Uterus (tissue), 4 donors: Measurements from ENCODE around the gene TOLLIP. TPM values are rescaled to one million over a fixed set of nuclear protein-coding genes. Genes with fewer than 3 reads are reported as not detected.
"Not testable (repeated sequence)": the region's sequence is repeated elsewhere in the genome, so short reads cannot be mapped to it uniquely, and the experiment has no call there.

Experiments
- DNase-seq, 2 donors: peaks; one replicate each; pipeline ENCODE4 v3.0.0-alpha.2; 2019 to 2020
- H3K27ac ChIP-seq, 2 donors: fragments of 200-600 bp; sonication (generic); 1 replicate in 1 of 2; 2 replicates in 1 of 2; pipeline ENCODE4 v1.5.1; 2016 to 2018
- H3K27me3 ChIP-seq, 2 donors: fragments of 200-600 bp; sonication (generic); one replicate each; pipeline ENCODE4 v1.5.1; 2018 to 2019; ENCODE audit warnings: control low read depth in 1 of 2
- H3K36me3 ChIP-seq, 2 donors: fragments of 200-600 bp; sonication (generic); one replicate each; pipeline ENCODE4 v1.5.1; 2019; ENCODE audit warnings: control low read depth in 1 of 2
- H3K4me1 ChIP-seq, 2 donors: fragments of 200-600 bp; sonication (generic); one replicate each; pipeline ENCODE4 v1.5.1; 2018 to 2019; ENCODE audit warnings: control low read depth in 1 of 2
- H3K4me3 ChIP-seq, 2 donors: fragments of 200-600 bp; sonication (generic); 1 replicate in 1 of 2; 2 replicates in 1 of 2; pipeline ENCODE4 v1.5.1; 2018 to 2019; ENCODE audit warnings: mild to moderate bottlenecking in 1 of 2
- H3K9me3 ChIP-seq, 2 donors: fragments of 200-600 bp; sonication (generic); one replicate each; pipeline ENCODE4 v1.5.1; 2019; ENCODE audit warnings: control low read depth in 1 of 2
- CTCF ChIP-seq, 4 experiments: fragments of 200-600 bp in 2 of 4; fragments of 450-650 bp in 2 of 4; sonication (generic) in 2 of 4; IDR thresholded peaks; one replicate each; pipeline ENCODE4 v1.5.1; 2016 to 2019; ENCODE audit warnings: antibody characterized with exemption in 4 of 4, mild to moderate bottlenecking in 2 of 4, moderate library complexity in 1 of 4
- POLR2A ChIP-seq, 2 donors: fragments of 450-650 bp; IDR thresholded peaks; one replicate each; pipeline ENCODE4 v1.6.1; 2016; ENCODE audit warnings: antibody characterized with exemption in 2 of 2, mild to moderate bottlenecking in 1 of 2, moderate library complexity in 1 of 2
- intact Hi-C: fragments of 100-400 bp; cut with DNase I; formaldehyde crosslinking; loops from one replicate; pipeline ENCODE4 v1.15.1; 2023; ENCODE audit warnings: low total_unique reads
- total RNA-seq, 4 donors: library from RNA; depleted of rRNA in 3 of 4; stranded (reverse); fragments of >200 nt in 3 of 4; gene quantifications; one replicate each; pipeline versions ENCODE4 v1.1.0 to v1.2.4, GENCODE V29; 2014 to 2023
- donor health status: DM: yes; HTN: yes; CAD: no.

TOLLIP gene
- total RNA-seq, 4 donors from 2014 or later = 5.9 to 86.8 (median 36.2) TPM

GRCh38 chr11:1253103-1253485 lies 56.3 kb downstream of the TOLLIP start:
- Histone ChIP-seq H3K4me3 (no peak overlapping the region), H3K36me3 (no peaks in the 10 kb centered on the region), H3K4me1 (no peaks in the 10 kb centered on the region), H3K9me3 (no peaks in the 10 kb centered on the region), H3K27ac (no peak overlapping the region), H3K27me3 (no peaks in the 10 kb centered on the region)
- no peak for TF ChIP-seq CTCF (IDR thresholded peaks at IDR 0.05)
- no peak for TF ChIP-seq POLR2A (IDR thresholded peaks at IDR 0.05)
- DNase-seq = no peak
- intact Hi-C loops = no loop called here

GRCh38 chr11:1252371-1253102 lies 56.9 kb downstream of the TOLLIP start:
- Histone ChIP-seq H3K27me3 (no peaks in the 10 kb centered on the region), H3K4me1 (no peaks in the 10 kb centered on the region), H3K4me3 (no peak overlapping the region), H3K9me3 (no peaks in the 10 kb centered on the region), H3K27ac (no peak overlapping the region), H3K36me3 (no peaks in the 10 kb centered on the region)
- no peak for DNase-seq
- intact Hi-C loops = no loop called here
- no peak for TF ChIP-seq POLR2A (IDR thresholded peaks at IDR 0.05)
- TF ChIP-seq CTCF (IDR thresholded peaks at IDR 0.05) = no peak

- intact Hi-C loops = no loop called here
Observed at GRCh38 chr11:1251236-1251770, 58.1 kb downstream of the TOLLIP start.

GRCh38 chr11:1250411-1250810 lies 59.0 kb downstream of the TOLLIP start:
- H3K36me3 ChIP-seq, intact Hi-C loops, H3K9me3 ChIP-seq: not testable (repeated sequence)

More at GRCh38 chr11:1251236-1251770, 58.1 kb downstream of the TOLLIP start:
- Histone ChIP-seq H3K4me1 (no peaks in the 10 kb centered on the region), H3K36me3 (no peaks in the 10 kb centered on the region), H3K9me3 (no peaks in the 10 kb centered on the region), H3K4me3 (no peak overlapping the region), H3K27me3 (no peaks in the 10 kb centered on the region), H3K27ac (no peak overlapping the region)
- DNase-seq = no peak
- TF ChIP-seq CTCF (IDR thresholded peaks at IDR 0.05) (no peak), POLR2A (IDR thresholded peaks at IDR 0.05) (no peak)

GRCh38 chr11:1248951-1249350 lies 60.5 kb downstream of the TOLLIP start:
- H3K36me3 ChIP-seq, H3K27me3 ChIP-seq, H3K4me1 ChIP-seq, H3K27ac ChIP-seq, H3K4me3 ChIP-seq, intact Hi-C loops, H3K9me3 ChIP-seq, DNase-seq: not testable (repeated sequence)

More at GRCh38 chr11:1250411-1250810, 59.0 kb downstream of the TOLLIP start:
- not testable (repeated sequence) for H3K4me3 ChIP-seq, H3K27me3 ChIP-seq, H3K27ac ChIP-seq, H3K4me1 ChIP-seq, DNase-seq

- H3K4me1 ChIP-seq, H3K36me3 ChIP-seq, H3K4me3 ChIP-seq, DNase-seq, H3K27ac ChIP-seq, H3K27me3 ChIP-seq, intact Hi-C loops, H3K9me3 ChIP-seq: not testable (repeated sequence)
Observed at GRCh38 chr11:1247026-1247425, 62.4 kb downstream of the TOLLIP start.

GRCh38 chr11:1246301-1246700 lies 63.1 kb downstream of the TOLLIP start:
- H3K27me3 ChIP-seq, H3K4me3 ChIP-seq, H3K9me3 ChIP-seq, H3K27ac ChIP-seq, intact Hi-C loops, H3K36me3 ChIP-seq, H3K4me1 ChIP-seq, DNase-seq: not testable (repeated sequence)

- DNase-seq, H3K4me3 ChIP-seq, H3K27me3 ChIP-seq, H3K36me3 ChIP-seq, intact Hi-C loops, H3K4me1 ChIP-seq, H3K27ac ChIP-seq, H3K9me3 ChIP-seq: not testable (repeated sequence)
Observed at GRCh38 chr11:1245717-1246116, 63.7 kb downstream of the TOLLIP start.

GRCh38 chr11:1244557-1244956 lies 64.9 kb downstream of the TOLLIP start:
- H3K4me1 ChIP-seq, H3K27me3 ChIP-seq, intact Hi-C loops, H3K4me3 ChIP-seq, H3K27ac ChIP-seq, H3K36me3 ChIP-seq, DNase-seq, H3K9me3 ChIP-seq: not testable (repeated sequence)

GRCh38 chr11:1243521-1243920 lies 65.9 kb downstream of the TOLLIP start:
- intact Hi-C loops, H3K4me1 ChIP-seq, H3K4me3 ChIP-seq, H3K9me3 ChIP-seq, DNase-seq, H3K36me3 ChIP-seq, H3K27ac ChIP-seq, H3K27me3 ChIP-seq: not testable (repeated sequence)
